Head of caudate nucleus (tissue), 42 donors: ENCODE results near the gene TMPRSS3.

Experiments
- DNase-seq, 42 donors: peaks; one replicate each; pipeline versions ENCODE4 v3.0.0 to v3.0.0-alpha.2; 2020 to 2021; ENCODE audit warnings: mixed read lengths in 7 of 42
- intact Hi-C: fragments of 100-400 bp; cut with DNase I; formaldehyde crosslinking; loops from one replicate; pipeline ENCODE4 v1.15.0; 2022

The TMPRSS3 gene

DNA sequence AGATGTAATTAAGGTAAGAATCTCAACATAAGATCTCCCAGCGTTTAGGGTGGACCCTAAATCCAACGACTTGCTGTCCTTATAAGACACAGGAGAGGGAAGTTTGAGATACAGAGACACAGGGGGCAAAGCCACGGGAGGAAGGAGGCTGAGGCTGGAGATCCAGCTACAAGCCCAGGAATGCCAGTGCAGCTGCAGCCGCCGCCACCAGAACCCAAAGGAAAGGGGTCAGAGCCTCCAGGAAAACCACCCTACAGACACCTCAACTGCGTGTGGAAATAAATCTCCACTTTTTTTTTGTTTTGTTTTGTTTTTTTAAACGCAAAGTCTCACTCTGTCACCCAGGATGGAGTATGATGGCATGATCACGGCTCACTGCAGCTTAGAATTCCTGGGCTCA lies 17.4 kb downstream of the TMPRSS3 start:
- intact Hi-C loops, result no loop called here
- no peak for DNase-seq

- intact Hi-C loops, result no loop called here
- DNase-seq, result no peak
Measured at GRCh38 chr21:42377951-42378340, 17.9 kb downstream of the TMPRSS3 start.

- intact Hi-C loops, result no loop called here
- no peak for DNase-seq
Measured at GRCh38 chr21:42377211-42377950, 18.5 kb downstream of the TMPRSS3 start.

DNA sequence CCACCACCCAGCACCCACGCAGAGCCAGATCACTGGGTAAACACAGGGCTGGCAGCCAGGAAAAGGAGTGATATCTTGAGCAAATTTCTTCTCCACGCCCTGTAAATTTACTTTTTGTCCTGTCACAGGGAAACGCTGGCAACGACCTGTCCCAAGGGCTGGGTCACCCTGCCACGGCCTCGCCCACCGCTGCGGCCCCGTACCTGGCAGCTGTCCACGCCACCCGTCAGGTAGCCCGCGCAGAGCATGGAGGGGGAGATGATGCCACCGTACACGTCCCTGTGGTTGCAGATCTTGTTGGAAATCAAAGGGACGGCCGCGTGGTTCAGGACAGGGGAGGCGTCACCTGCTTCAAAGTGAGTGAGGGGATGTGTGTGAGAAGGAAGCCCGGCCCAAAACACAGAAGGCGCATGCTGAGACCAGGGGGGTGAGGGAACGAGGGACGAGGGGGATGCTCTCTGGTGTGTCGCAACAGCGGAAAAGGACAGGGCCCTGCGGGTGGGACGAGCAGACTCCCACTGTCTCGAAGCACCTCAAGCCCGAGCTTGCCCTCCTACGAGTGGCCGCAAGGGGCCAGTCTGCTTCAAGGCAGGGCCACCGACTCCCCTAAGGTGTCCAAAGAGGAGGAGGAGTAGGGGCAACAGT lies 19.4 kb downstream of the TMPRSS3 start:
- intact Hi-C loops, result no loop called here
- peak in 1 of 42 donors; percentile 25 for DNase-seq

- DNase-seq, result no peak
- intact Hi-C loops, result no loop called here
Measured at GRCh38 chr21:42375966-42376337, 19.9 kb downstream of the TMPRSS3 start.

DNA sequence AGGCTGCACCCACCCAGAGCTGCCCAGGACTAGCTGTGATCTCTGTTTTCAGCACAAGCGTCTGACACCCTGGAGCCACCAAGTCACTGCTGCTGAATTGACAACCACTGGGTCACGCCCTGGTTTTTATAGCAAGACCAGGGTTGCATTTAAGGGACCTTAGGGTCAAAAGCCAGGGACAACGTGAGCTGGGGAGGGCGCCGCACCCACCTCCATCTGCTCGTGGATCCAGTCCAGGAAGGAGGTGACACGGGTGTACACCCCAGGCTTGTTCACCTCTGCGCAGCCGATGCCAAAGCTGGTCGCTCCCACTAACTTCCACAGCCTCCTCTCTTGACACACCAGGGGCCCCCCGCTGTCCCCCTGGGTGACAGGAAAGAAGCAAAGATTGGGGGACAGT lies 20.3 kb downstream of the TMPRSS3 start:
- intact Hi-C loops, result no loop called here

DNA sequence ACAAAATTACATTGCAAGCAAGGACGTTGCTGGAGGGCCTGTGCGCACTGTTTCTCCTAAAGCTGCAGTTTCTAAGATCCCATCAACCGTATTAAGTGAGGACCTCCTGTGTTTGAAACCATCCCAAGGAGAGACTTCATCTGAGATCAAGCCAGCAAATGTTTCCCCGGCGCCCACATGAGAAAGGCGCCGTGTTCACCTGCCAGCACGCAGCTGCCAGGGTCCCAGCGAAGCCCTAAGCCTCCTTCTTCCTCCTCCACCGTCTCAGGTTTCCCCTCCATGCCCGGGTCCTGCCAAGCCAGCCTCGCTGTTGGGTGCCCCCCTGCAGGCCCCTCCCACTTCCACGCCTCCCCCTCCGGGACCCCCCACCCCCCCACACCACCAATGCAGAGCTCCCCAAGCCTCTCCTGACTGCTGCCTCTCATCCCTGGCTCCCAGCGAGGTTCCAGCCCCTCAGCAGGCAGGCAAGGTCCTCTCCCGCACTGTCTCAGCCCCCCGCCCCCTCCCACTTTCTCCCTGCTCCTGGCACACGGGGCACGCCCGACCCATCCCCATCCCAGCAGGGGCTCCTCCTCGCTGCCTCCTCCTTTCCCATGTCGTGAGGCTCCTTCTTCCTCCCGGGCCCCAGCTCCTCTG lies 20.9 kb downstream of the TMPRSS3 start:
- DNase-seq, result no peak
- intact Hi-C loops, result no loop called here

More for the DNA sequence above, 20.3 kb downstream of the TMPRSS3 start:
- no peak for DNase-seq

GRCh38 chr21:42374457-42374856 lies 21.4 kb downstream of the TMPRSS3 start:
- DNase-seq, result no peak
- intact Hi-C loops, result no loop called here

DNA sequence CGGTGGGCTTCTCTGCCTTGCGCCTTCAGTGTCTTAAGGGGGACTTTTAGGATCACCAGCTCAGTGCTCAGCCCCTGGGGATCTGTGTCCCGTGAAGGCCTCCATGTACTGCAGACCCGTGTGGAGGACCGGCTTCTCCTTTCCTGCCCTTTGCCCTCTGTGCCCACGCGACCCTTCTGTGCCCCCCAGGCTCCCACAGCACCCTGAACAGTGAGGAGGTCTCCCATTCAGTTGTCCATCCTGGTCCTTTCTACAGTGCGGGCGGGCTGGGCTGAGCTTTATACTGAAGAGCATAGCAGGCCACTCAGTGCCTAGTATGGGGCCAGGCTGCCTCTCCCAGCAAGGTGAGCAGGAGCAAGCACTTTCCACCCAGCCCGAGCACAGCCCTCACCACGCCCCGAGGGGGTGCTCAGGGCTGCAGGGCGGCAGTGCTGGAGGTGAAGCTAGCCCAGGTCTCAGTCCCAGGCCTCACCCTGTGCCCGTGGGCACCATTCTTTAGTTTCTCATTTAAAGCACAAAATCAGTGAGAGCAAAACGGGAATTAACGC lies 21.9 kb downstream of the TMPRSS3 start:
- DNase-seq, result no peak
- intact Hi-C loops, result no loop called here

DNA sequence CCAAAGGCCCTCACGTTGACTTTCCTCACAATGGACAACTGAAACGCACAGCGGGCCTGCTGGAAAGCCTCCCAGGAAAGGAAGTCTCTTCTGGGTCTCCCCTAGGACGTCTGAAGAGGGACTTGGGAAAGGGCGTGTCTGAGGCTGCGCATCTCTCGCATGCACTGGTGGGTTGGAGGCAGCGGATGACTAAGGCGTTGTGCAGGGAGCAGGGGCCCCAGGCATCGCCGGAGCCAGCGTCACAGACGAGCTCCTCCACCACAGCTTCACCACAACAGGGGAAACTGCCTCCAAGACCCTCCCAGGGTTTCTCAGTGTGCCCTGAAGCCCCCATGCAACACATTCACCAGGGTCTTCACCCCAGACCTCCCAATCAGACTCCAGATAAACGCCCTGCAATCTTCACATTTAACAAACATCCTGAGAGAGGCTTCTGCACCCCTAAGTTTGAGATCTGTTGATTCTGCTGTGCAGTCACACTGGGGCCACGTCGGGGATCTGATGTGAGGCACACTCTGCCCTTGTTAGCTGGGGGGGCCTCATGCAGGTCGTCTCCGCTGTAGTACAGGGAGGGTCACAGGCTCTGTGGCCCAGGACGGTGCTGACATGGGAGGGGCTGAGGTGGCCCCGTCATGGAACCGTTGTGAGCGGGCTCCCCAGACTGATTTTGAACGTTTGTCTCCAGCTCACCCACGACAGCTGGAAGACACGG lies 22.5 kb downstream of the TMPRSS3 start:
- DNase-seq, result no peak
- intact Hi-C loops, result no loop called here

- no peak for DNase-seq
- intact Hi-C loops, result no loop called here
Measured at GRCh38 chr21:42370894-42371654, 24.8 kb downstream of the TMPRSS3 start.

DNA sequence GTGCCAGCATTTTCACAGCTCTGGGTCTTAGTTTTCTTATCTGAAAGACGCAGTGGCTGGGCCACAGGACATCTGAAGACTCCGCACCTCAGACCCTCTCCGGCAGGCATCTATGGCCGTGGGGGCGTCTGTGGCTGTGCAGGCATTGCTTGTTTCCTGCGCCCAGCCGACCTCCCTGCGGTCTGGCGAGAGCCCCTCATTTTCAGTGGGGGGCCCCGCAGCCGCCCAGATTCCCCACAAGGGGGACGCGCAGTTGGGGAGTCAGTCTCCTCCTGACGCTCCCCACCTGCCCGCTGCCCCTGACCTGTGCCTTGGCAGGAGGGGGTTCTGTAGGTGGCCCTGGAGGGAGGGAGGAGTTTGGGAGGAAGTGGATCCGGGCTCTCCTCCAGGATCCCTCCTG lies 26.0 kb downstream of the TMPRSS3 start:
- no peak for DNase-seq
- intact Hi-C loops, result no loop called here

DNA sequence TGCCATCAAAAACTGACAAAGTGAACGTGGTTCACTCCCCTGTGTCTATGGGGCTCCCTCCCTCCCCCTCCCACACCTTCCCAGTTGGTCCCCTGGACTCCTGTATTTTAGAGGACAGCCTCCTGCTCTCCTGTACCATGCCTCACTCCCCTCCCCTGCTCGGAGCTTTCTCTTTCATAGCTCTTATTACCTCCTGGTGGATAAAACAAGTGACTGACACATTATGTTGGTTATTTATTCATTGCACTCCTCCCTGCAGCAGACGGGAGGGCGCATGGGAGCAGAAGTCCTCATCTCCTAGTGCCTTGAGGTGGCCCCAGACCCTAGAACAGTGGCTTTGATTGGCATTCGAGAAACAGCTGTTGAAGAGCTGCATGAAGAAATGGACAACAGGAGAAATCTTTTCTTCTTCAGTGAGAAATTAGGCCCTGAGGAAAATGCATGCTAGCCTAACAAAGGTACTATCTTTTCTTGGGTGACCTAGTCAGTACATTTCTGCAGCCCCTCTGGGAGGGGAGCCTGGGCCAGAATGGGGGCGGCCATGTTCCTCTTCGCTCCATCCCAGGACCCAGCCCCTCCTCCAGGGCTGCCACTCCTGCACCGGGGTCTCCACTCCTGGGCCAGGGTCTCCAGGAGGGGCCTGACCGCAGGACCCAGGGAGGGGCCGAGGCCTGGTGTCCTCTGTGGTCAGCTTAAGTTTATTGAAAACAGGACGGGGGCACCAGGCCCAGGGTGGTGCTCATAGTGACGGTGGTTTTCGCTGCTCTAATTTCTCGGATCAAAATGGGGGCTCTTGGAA lies 28.3 kb downstream of the TMPRSS3 start:
- intact Hi-C loops, result no loop called here
- no peak for DNase-seq

- intact Hi-C loops, result no loop called here
Measured at GRCh38 chr21:42366292-42367010, 29.4 kb downstream of the TMPRSS3 start, which contains the start of gene TFF1. Gene TFF1, minus strand, starts transcription at chr21:42366535. Its CDS starts 40 bp downstream, at chr21:42366495.

GRCh38 chr21:42365770-42366169 lies 30.1 kb downstream of the TMPRSS3 start:
- no peak for DNase-seq
- intact Hi-C loops, result no loop called here

More at GRCh38 chr21:42366292-42367010, 29.4 kb downstream of the TMPRSS3 start, which contains the start of gene TFF1:
- DNase-seq, result no peak

DNA sequence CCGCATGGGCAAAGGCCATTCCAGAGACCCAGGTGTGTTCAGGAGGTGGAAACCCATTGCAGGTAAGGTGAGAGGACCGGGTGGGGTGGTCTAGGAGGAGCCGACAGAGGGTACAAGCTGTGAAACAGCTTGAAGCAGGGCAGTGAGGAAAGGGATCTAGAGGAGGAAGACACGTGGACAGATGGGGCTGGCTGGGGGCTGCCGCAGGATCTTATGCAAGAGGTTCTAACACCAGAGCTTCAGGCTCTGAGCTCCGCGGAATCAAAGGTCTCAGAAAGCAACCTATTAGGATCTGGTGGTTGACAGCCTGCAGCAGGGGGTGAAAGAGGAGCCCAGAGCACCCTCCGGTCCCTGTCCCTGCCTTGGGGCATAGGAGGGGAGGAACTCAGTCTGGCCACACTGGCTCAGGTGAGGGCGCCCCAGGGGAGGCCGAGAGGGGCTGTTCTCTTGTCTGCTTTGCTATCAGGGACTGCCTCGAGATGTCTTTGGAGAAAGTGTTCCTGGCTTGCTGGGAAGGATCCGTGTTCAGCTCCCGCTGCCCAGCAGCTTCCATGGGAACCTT lies 31.5 kb downstream of the TMPRSS3 start:
- DNase-seq, result no peak
- intact Hi-C loops, result no loop called here

- intact Hi-C loops, result no loop called here
Measured at GRCh38 chr21:42363312-42363711, 32.5 kb downstream of the TMPRSS3 start.

More at GRCh38 chr21:42363312-42363711, 32.5 kb downstream of the TMPRSS3 start:
- DNase-seq, result no peak
